Activated CD4-positive, alpha-beta T cell treated with anti-CD3 and anti-CD28 coated beads, Interleukin-2, Interleukin-4, amounts not matched to agents 100 ng/mL and 50 ng/mL, durations not matched to agents 16 hours and 8 hours (primary cell): Measurements from ENCODE around the gene CD300LB.

Source experiments
- DNase-seq: peaks from one replicate; pipeline ENCODE4 v3.0.0-alpha.2; 2020; ENCODE audit warnings: low spot score

Gene CD300LB

DNA sequence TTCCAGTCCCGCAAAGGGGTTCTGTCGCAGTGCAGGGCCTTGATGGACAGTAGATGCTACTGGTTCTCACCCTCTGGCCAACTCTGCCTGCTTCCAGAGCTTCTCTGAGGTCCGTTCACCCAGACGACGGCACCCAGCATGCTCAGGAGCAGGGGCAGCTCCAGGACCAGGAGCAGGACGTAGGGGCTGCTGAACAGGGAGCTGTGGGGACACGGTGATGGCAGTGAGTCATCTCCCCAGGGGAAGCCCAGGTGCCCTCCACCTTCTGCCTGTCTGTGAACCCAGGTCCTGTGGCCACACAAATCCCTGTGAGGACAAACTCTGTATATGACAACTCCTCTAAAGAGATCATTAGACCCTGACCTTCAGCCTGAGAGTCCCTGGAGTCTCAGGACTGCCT lies 18.1 kb upstream of the CD300LB start:
- DNase-seq, result no peak

DNA sequence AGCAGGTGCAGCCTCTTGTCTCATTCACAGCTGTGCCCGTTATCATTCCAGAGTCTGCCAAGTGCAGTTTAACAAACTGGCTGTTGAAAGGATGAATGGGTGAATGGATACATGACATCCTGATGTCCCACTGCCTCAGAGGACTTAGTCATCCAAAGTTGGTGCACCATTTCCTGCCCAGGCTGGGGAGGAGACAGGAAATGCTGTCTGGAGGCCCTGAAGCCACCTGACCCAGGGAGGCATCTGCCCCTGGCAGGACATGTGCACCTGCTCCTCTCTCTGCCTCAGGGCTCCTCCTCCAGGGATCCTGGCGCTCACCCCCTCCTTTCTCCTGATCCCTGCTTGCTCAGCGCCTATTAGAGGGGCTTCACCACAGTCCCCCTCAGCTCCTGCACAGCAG lies 16.5 kb upstream of the CD300LB start:
- peak; percentile 33 for DNase-seq

DNA sequence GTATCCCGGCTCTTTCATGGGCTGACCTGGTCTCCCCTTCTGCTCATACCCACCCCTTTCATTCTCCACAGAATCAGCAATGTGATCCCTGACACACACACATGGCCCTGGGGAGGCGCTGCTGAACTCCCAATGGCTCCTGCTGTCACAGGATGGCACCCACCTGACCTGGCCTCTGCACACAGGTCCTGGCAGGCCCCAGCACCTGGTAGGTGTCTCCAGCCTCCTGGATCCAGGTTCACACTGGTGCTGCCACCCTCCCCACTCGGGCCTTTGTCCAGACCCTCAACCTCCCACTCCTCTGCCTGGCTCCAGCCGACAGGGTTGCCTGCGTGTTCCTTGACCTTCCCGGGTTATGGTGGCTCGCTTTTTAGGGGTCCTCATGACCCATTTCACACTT lies 16.0 kb upstream of the CD300LB start:
- DNase-seq, result no peak

DNA sequence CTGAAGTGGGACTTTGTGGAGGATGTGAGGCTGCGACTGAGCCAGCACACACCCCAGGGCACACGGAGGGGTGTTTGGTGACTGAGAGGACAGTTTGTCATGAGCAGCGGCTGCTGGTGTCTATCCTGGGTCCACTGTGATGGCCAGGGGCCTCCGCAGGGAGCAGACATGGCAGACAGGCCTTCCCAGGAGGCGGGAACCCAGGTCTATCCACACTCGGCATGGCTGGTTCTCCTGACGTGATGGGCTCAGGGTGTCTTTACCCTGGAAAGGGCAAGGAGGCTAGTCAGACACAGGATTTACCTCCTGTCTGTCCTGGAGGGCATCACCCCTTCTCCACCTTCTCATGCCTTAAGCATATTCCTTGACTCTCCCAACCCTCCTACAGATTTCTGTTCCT lies 15.3 kb upstream of the CD300LB start:
- DNase-seq, result no peak

DNA sequence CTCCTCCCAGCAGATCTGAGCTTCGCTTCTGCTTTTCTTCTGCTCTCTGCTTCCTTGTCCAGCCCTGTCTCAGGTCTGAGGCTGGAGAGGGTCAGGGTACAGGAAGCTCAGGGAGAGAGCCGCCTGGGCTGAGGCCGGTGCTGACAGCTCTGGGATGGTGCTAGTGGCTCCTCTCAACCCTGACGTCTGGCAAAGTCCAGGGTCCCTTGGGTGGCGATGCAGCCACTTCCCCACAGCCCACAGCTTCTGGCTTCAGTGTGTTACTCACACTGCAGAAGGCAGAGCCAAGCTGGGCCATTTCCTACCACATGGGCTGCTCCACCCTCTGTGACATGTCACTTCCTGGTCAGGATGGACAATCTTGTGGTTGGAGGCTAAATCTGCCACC lies 14.6 kb upstream of the CD300LB start, which contains the start of gene CD300C:
CD300C (minus strand) TSS at position 273 of the 388 bp plus-strand sequence. CDS start 333 bp downstream, outside the sequence.
- DNase-seq, result no peak

DNA sequence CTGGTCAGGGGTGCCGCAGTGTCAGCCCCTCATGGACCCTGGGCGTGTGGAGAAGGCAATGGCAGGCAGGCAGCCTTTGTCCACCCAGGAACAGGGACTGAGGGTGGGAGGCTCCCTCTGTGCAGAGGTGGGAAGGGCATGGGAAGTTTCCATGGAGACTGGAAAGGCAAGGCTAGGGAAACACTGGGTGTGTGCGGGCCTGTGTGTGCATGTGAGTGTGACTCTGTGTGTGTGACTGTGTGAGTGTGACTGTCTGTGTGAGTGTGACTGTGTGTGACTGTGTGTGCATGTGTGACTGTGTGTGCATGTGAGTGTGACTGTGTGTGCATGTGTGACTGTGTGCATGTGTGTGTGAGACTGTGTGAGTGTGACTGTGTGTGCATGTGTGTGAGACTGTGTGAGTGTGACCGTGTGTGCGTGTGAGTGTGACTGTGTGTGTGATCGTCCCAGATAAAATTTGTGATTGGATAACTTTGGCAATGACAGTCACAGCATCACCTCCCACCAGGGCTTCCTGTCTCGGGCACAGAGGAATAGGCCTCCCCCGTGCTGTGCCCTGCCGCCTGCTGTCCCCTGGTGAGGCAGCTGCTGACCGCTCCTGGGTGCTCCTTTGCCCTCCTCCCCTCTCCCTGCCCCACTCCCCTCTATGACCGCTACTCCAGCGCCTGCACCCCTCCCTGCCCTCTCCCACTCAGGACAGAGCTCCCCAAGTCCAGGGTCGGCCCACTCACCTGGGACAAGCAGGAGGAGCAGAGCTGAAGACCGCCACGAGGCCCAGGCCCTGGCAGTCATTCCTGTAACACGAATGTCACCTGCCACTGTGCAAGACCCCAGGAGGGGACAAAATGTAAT lies 13.9 kb upstream of the CD300LB start:
- DNase-seq, result no peak

DNA sequence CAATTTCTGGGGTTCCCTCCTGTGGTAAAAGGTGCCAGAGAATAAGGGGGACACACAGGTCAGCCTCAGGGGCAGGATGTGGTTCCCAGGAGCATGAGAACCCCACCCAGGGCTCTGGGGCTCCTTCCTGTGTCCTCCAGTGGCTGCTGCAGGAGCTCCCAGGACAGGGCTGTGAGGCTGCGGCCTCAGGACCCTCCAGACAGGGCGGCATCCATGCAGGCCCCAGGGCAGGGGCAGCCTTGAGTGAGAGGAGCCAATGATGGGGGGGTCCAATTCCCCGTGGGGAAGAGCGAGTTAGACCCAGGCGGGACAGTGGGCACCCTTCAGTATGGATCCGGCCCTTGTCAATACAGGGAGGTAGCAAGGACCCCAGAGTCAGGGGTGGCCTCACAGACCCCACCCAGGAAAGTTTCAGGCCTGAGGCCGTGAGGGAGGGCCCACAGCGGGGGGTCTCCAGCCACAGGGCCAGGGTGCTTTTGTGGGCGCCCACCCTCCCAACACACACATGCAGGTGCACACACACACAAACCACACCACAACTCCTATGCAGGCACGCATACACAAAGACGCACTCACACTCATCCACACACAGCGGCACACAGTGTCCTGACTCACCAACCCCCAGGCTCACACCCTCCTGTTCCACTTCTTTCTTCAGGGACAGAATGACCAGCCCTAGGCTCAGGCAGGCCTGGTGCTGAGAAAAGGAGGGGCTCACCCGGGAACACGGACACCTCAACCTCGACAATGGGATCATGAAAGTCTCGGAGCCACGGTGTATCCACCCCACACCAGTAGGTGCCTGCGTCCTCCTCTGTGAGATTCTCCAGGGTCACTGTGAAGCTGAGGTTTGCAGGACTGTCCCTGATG lies 12.9 kb upstream of the CD300LB start:
- no peak for DNase-seq

DNA sequence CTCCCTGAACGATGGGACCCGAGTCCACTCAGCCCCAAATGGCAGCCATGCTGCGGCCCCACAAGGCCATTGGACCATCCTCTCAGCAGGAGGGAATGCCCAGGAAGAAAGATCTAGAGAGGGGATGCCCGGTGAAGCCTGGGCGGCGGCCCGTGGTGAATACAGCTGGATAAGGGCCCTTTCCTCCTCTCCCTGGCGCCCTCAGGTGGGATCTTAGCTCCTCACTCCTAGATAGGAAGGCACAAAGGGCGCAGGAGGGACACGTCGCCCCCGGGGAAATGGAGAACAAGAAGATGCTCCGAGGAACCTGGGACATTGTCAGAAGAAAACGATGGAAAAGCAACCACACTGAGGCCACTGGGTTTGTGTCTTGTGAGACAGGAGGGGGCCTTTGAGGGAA lies 12.1 kb upstream of the CD300LB start:
- DNase-seq, result no peak

DNA sequence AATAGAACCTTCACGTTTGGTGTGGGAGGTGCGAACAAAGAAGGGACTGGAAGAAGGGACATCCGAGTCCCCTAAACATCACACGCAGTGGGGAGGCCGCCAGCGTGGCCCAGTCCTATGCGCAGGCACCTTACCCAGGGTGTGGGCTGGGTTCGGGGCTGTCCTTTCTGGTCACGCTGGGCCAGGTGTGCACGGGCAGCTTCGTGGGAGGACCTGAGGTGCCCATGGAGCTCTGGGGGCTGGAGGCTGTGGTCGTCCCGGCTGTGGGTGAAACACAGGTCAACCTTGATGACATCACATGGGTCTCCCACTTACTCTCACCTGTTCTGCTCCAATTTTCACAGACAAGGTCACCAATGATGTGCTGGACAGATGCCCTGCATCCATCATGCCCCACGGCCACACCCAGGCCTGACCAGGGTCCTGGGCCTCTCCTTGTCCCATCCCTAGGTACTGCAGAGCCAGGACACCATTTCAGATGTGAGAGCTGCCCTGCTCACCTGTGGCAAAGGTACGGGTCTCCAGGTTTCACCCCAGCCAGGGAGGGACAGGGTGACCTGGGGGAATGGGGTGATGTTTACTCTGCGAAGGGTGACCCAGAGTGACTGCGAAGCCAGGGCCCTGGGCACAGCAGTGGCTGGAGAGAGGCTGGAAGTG lies 11.6 kb upstream of the CD300LB start:
- no peak for DNase-seq

DNA sequence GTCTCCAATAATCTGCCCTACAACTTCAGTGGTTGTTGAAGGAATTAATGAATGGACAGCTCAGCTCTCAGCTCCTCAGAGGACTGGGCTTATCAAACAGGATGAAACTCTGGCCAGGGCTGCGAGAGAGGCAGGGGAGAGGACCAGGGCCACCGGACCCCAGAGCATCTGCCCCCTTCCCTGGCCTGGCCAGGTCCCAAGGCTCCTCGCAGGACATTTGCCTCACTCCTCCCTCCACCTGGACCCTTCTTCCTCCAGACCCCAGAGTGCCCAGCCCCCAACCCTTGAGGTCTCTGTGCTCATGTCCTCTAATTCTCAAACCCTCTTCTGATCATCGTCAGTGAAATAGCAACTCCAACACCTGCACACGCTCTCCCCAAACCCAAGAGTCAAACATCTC lies 10.9 kb upstream of the CD300LB start:
- no peak for DNase-seq

DNA sequence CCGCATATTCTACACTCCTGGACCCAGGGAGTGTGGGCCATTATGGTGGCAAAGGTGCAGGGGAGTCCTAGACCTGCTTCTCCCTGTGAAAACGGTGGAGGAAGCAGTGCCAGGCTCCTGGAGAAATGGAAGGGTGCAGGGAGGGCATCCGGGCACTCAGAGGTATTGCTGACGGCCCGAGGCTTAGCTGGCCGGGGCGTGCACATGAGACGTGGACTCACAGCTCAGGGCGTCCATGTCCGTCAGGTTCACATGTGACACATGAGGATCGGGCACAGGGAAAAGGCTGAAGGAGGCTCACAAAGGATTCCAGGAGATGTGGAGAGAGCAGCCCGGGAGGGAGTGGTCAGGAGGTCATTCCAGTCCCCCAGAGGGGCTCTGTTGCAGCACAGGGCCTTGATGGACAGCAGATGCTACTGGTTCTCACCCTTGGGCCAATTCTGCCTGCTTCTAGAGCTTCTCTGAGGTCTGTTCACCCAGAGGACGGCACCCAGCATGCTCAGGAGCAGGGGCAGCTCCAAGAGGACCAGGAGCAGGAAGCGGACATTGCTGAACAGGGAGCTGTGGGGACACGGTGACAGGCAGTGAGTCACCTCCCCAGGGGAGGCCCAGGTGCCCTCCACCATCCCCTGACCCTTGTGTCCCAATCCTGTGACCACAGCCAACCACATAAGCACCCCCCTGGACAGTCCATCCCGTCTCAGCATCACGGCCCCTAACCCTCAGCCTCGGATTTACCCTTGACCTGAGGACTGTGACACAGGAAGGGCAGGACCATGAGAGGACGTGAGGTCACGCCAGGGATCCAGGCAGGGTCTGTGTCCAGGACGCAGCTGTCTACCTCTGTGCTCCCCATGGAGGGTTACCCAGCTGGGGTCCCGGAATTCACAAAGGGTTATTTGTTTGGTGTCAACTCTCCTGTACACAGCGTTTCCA lies 10.2 kb upstream of the CD300LB start:
- no peak for DNase-seq

DNA sequence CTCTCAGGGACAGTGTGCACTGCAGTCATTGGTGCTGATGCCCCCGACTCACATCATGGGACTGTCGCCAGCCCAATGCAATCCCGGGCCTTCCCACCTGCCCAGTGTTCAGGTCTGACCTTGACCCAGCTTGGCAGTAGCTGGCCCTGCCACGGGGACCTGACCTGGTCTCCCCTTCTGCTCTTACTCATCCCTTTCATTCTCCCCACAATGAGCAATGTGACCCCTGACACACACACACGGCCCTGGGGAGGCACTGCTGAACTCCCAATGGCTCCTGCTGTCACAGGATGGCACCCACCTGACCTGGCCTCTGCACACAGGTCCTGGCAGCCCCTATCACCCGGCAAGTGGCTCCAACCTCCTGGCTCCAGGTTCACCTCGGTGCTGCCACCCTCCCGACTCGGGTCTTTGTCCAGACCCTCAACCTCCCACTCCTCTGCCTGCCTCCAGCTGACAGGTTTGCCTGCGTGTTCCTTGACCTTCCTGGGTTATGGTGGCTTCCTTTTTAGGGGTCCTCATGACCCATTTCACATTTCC lies 8.1 kb upstream of the CD300LB start:
- DNase-seq, result no peak

DNA sequence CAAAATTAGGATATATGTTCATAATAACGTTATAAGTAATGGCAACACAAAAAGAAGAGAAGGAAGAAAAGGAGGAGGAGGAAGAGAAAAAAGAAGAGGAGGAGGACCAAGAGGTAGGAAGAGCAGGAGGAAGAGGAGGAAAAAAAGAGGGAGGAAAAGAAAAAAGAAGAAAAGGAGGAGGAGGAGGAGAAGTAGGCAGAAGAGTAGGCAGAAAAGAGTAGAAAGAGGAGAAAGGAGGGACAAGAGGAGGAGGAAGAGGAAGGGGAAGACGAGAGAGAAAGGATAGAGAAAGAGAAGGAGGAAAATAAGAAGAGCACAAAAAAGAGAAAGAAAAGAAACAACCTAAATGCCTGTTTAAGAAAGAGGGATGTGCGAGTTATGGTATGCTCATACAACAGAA lies 5.6 kb upstream of the CD300LB start:
- DNase-seq, result no peak

DNA sequence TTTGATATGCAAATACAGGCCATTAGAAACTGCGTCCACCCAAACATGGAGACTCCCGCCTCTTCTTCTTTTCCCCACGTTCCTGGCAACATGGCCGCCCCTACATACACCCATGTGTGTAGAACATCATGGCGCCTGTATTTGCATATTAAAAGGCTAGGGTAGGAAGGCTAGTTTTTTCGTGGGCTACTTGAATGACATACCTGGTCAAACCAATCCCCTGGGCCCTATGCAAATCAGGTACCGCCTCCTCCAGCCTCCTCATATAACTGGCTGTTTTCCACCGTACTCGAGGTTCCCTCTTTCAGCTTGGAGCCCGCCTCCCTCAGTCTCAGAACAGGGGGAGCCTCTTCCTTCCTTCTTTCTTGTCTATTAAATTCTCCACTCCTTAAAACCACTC lies 840 bp upstream of the CD300LB start:
- no peak for DNase-seq

DNA sequence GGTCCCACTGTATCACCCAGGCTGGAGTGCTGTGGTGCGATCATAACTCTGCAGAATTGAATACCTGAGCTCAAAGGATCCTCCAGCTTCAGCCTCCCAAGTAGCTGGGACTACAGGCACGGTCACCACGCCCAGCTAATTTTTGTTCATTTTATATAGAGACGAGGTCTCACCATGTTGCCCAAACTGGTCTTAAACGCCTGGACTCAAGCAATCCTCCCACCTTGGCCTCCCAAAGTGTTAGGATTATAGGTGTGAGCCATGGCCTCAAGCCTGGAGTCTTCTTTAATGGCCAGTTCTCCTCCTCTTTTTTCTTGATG lies 484 bp downstream of the CD300LB start:
- DNase-seq, result no peak

DNA sequence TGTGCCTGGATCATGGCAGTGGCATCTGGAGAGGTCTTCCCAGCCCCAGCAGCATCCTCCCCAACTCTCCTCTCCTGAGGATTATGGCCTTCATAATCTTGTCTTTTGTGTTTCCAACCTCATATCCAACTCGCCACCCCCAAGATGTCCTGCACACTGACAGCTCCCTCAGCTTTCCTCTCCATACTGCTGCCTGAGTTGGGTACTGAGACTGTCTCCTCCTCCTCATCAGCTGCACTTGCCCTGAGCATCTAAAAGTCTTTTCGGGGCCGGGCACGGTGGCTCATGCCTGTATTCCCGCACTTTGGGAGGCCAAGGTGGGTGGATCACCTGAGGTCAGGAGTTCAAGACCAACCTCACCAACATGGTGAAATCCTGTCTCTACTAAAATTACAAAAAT lies 2.0 kb downstream of the CD300LB start:
- no peak for DNase-seq

DNA sequence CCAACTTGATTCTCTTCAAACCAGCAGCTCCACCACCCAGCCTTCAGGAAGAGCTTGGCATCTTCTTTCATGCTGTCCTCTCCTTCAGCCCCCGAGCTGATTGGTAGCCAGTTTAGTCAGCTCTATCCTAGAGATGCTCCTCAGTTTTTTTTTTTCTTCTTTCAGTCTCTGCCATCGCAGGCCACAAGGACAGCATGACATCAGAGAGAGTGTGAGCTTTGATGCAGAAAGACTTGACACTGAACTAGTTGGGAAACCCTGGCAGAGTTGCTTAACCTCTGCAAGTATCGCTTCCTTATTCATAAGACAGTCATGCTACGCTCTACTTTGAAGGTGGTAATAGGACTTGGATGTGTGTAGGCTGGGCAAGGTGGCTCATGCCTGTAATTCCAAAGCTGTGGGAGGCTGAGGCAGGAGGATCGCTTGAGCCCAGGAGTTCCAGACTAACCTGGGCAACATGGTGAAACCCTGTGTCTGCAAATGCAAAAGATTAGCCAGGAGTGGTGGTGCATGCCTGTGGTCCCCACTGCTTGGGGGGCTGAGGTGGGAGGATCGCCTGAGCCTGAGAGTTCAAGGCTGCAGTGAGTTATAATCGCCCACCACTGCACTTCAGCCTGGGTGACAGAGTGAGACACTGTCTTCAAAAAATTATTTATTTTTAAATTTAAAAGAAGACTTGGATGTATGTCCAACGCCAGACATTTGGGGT lies 2.6 kb downstream of the CD300LB start:
- DNase-seq, result no peak

DNA sequence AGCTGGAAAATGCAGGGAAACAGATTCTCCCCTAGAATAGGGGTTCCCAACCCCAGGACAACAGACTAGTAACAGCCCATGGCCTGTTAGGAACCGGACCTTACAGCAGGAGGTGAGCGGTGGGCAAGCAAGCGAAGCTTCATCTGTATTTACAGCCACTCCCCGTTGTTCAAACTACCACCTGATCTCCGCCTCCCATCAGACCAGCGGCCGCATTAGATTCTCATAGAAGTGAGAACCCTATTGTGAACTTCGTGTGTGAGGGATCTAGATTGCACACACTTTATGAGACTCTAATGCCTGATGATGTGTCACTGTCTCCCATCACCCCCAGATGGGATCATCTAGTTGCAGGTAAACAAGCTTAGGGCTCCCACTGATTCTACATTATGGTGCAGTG lies 3.5 kb downstream of the CD300LB start:
- DNase-seq, result no peak

DNA sequence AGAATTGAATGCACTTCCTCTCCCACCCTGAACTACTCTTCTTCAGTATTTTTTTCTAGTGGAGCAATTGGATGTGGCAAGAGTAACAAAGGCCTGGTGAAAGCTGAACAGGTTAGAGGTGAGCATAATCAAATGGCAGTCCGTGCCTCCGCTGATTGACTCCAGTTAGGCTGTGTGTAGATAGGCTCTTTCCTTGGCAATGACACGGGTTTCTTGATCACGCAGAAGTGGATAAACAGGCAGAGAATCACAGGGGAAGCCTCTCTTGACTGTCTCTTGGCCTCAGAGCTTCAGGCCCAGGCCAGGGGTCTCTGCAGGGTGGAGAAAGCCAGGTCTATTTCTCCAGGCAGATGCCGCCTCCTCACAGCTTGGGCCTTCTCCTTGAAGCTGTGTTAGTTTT lies 4.2 kb downstream of the CD300LB start:
- DNase-seq, result no peak

DNA sequence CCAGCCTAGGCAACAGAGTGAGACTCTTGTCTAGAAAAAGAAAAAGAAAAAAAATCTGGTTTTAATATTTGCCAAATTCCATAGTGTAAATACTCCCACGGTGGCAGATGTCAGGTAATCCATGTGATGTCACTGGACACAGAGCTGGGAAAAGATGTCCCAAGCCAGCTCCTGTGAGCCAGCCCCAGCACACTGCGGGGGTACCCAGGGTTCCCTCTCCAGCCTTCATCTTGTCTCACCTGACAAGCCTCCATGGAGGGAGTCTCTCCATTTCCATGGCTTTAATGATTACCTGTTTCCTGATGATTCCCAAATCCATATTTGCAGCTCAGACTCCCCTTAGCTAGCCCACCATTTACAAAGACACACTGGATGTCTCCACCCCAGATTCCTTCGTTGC lies 4.6 kb downstream of the CD300LB start:
- no peak for DNase-seq

DNA sequence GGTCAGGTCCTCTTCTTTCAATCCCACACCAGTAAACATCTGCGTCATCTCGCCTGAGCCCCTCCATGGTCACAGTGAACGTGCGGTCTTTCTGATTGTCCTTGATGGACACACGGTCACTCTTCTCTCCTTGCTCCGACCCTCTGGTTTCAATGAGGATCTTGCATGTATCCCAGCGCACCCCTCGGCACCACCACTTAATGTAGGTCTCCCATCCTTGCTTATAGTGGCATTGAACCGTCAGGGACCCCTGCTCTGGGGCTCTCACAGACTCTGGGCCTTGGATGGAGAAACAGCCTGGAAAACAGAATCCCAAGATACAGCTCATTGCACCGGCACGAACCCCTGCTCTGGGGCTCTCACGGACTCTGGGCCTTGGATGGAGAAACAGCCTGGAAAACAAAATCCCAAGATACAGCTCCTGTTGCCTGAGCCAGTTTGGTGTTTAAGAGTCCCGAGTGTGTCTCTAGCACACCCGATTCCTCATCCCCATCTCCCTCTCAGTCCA lies 5.4 kb downstream of the CD300LB start:
- DNase-seq, result no peak
